RWPE2 (cell line): Measurements from ENCODE around the gene PDE8A.

Source experiments
- ATAC-seq: fragments of 200-7000 bp; cut with Tn5 transposase; 3 replicates; pipeline ENCODE4 v1.9.1; 2021; ENCODE audit warnings: low read depth
- DNase-seq: peaks from one replicate; pipeline ENCODE4 v3.0.0-alpha.2; 2020; ENCODE audit warnings: low spot score
- H3K27ac ChIP-seq: fragments of 450-650 bp; 2 replicates; pipeline ENCODE4 v1.5.1; 2017; ENCODE audit warnings: mild to moderate bottlenecking; ENCODE audit not compliant: poor library complexity, severe bottlenecking
- H3K27me3 ChIP-seq: fragments of 250-450 bp; sonication (Bioruptor Pico); 2 replicates; pipeline ENCODE4 v1.5.1; 2021; ENCODE audit warnings: mild to moderate bottlenecking, moderate library complexity; ENCODE audit not compliant: insufficient read depth, poor library complexity, severe bottlenecking
- H3K36me3 ChIP-seq: fragments of 250-450 bp; sonication (Bioruptor Pico); 2 replicates; pipeline ENCODE4 v1.5.1; 2020; ENCODE audit warnings: low read depth, mild to moderate bottlenecking, moderate library complexity
- H3K4me1 ChIP-seq: fragments of 250-450 bp; sonication (Bioruptor Pico); 2 replicates; pipeline ENCODE4 v1.5.1; 2021; ENCODE audit warnings: mild to moderate bottlenecking, moderate library complexity; ENCODE audit not compliant: insufficient read depth, poor library complexity, severe bottlenecking
- H3K4me3 ChIP-seq: fragments of 250-450 bp; sonication (Bioruptor Pico); 2 replicates; pipeline ENCODE4 v1.5.1; 2021; ENCODE audit warnings: mild to moderate bottlenecking, moderate library complexity; ENCODE audit not compliant: severe bottlenecking
- H3K9me3 ChIP-seq: fragments of 250-450 bp; sonication (Bioruptor Pico); 2 replicates; pipeline ENCODE4 v1.5.1; 2021; ENCODE audit warnings: mild to moderate bottlenecking, moderate library complexity; ENCODE audit not compliant: severe bottlenecking
- CTCF ChIP-seq: fragments of 450-650 bp; IDR thresholded peaks from one replicate; pipeline ENCODE4 v1.5.1; 2017; ENCODE audit warnings: mild to moderate bottlenecking, moderate library complexity; ENCODE audit not compliant: poor library complexity, severe bottlenecking

Gene PDE8A

GRCh38 chr15:85104584-85104983, 122.9 kb downstream of the PDE8A start:
- DNase-seq (no peak), ATAC-seq (no peak)
- no peaks in the 10 kb centered on the region for H3K27me3 ChIP-seq
- no peaks in the 10 kb centered on the region for H3K4me1 ChIP-seq
- no peak overlapping the region for H3K4me3 ChIP-seq
- no peak overlapping the region for H3K27ac ChIP-seq
- no peaks in the 10 kb centered on the region; the same call in 1 of the 2 replicates for H3K36me3 ChIP-seq
- no peaks in the 10 kb centered on the region for H3K9me3 ChIP-seq
- TF ChIP-seq CTCF: no peak

GRCh38 chr15:85108136-85108535, 126.5 kb downstream of the PDE8A start:
- Histone ChIP-seq H3K27ac (no peak overlapping the region), H3K4me3 (no peak overlapping the region), H3K36me3 (peaks cover 10% of the 10 kb centered on the region; the same call in 1 of the 2 replicates), H3K9me3 (no peaks in the 10 kb centered on the region), H3K27me3 (no peaks in the 10 kb centered on the region), H3K4me1 (no peaks in the 10 kb centered on the region)
- DNase-seq (no peak), ATAC-seq (no peak)
- no peak for TF ChIP-seq CTCF

GRCh38 chr15:85109333-85109732, 127.7 kb downstream of the PDE8A start:
- Histone ChIP-seq H3K27ac (no peak overlapping the region), H3K36me3 (peaks cover 14% of the 10 kb centered on the region; the same call in 1 of the 2 replicates), H3K27me3 (no peaks in the 10 kb centered on the region), H3K4me1 (no peaks in the 10 kb centered on the region), H3K4me3 (no peak overlapping the region), H3K9me3 (no peaks in the 10 kb centered on the region)
- ATAC-seq: no peak
- no peak for TF ChIP-seq CTCF
- DNase-seq: no peak

- no peak for ATAC-seq
- no peaks in the 10 kb centered on the region for H3K4me1 ChIP-seq
- no peak for TF ChIP-seq CTCF
- DNase-seq: no peak
- peaks cover 32% of the 10 kb centered on the region for H3K36me3 ChIP-seq
- H3K4me3 ChIP-seq: no peak overlapping the region
- no peaks in the 10 kb centered on the region for H3K27me3 ChIP-seq
- H3K27ac ChIP-seq: no peak overlapping the region
- no peaks in the 10 kb centered on the region for H3K9me3 ChIP-seq
Observed at GRCh38 chr15:85112997-85113396, 131.3 kb downstream of the PDE8A start.

GRCh38 chr15:85114886-85115285, 133.2 kb downstream of the PDE8A start:
- no peak overlapping the region for H3K27ac ChIP-seq
- H3K9me3 ChIP-seq: no peaks in the 10 kb centered on the region
- no peaks in the 10 kb centered on the region for H3K27me3 ChIP-seq
- ATAC-seq (no peak), DNase-seq (no peak)
- H3K4me3 ChIP-seq: no peak overlapping the region
- H3K36me3 ChIP-seq: peaks cover 45% of the 10 kb centered on the region
- no peak for TF ChIP-seq CTCF
- no peaks in the 10 kb centered on the region for H3K4me1 ChIP-seq
